H1 (cell line): ENCODE results near the gene REPS2. TPM values are rescaled to one million over a fixed set of nuclear protein-coding genes. Genes with fewer than 3 reads are reported as not detected.

ENCODE experiments used
- CTCF ChIA-PET: fragments of 300-600 bp; sonication (Branson Sonifier 250); formaldehyde crosslinking; loops from one replicate; lab custom pipeline; 2021; ENCODE audit not compliant: partially characterized antibody; lab: Charles Lee
- POLR2A ChIA-PET: fragments of 300-600 bp; sonication (Branson Sonifier 250); formaldehyde crosslinking; loops from one replicate; lab custom pipeline; 2021; ENCODE audit warnings: inconsistent platforms; ENCODE audit not compliant: partially characterized antibody; lab: Charles Lee
- DNase-seq, 2 experiments: peaks; one replicate each; pipeline versions ENCODE4 v3.0.0 to v3.0.0-alpha.2; 2010 to 2022; ENCODE audit warnings: low spot score in 2 of 2, low read depth in 1 of 2, mixed read lengths in 1 of 2
- FAIRE-seq: peaks from 2 replicates; lab custom pipeline; 2011; peaks lifted over from hg19 to GRCh38; lab: Jason Lieb, UNC
- H2AFZ ChIP-seq: 2 replicates; pipeline ENCODE4 v1.8.1; 2012; ENCODE audit warnings: low read length, inconsistent platforms
- H2AK5ac ChIP-seq: 2 replicates; pipeline ENCODE4 v1.6.1; 2013; ENCODE audit warnings: low read depth, low read length
- H2BK120ac ChIP-seq: replicated peaks from 2 replicates; pipeline ENCODE3; 2013; ENCODE audit warnings: low read depth, low read length, inconsistent platforms
- H2BK12ac ChIP-seq: 2 replicates; pipeline ENCODE4 v1.6.1; 2013; ENCODE audit warnings: low read depth, low read length
- H2BK15ac ChIP-seq: 2 replicates; pipeline ENCODE4 v1.6.1; 2013; ENCODE audit warnings: low read length
- H2BK20ac ChIP-seq: 2 replicates; pipeline ENCODE4 v1.6.1; 2013; ENCODE audit warnings: low read length
- H2BK5ac ChIP-seq: 2 replicates; pipeline ENCODE4 v1.6.1; 2013; ENCODE audit warnings: low read depth, low read length
- H3K14ac ChIP-seq: 2 replicates; pipeline ENCODE4 v1.6.1; 2013; ENCODE audit warnings: inconsistent platforms; ENCODE audit not compliant: insufficient read length
- H3K18ac ChIP-seq: 2 replicates; pipeline ENCODE4 v1.6.1; 2013; ENCODE audit warnings: low read length; ENCODE audit errors: extremely low read depth
- H3K23ac ChIP-seq: 2 replicates; pipeline ENCODE4 v1.6.1; 2013; ENCODE audit warnings: inconsistent platforms; ENCODE audit not compliant: insufficient read length
- H3K23me2 ChIP-seq: 2 replicates; pipeline ENCODE4 v1.6.1; 2013; ENCODE audit warnings: low read depth, low read length
- H3K27ac ChIP-seq: 2 replicates; pipeline ENCODE4 v1.6.1; 2011; ENCODE audit warnings: low read depth, low read length, inconsistent platforms
- H3K27me3 ChIP-seq, 4 experiments: replicated peaks in 1 of 4; 1 replicate in 1 of 4; 2 replicates in 3 of 4; pipeline versions ENCODE4 v1.6.1 to v1.8.1; 2011 to 2013; ENCODE audit warnings: low read length in 3 of 4, mild to moderate bottlenecking in 3 of 4, inconsistent platforms in 2 of 4, mixed read lengths in 2 of 4, moderate library complexity in 1 of 4; ENCODE audit not compliant: control insufficient read depth in 3 of 4, insufficient read depth in 3 of 4; ENCODE audit errors: extremely low read depth in 1 of 4
- H3K36me3 ChIP-seq, 4 experiments: 2 replicates each; pipeline versions ENCODE4 v1.6.1 to v1.8.1; 2011 to 2013; ENCODE audit warnings: mild to moderate bottlenecking in 4 of 4, low read length in 3 of 4, moderate library complexity in 2 of 4, control low read depth in 1 of 4, inconsistent platforms in 1 of 4; ENCODE audit not compliant: insufficient read depth in 4 of 4, control insufficient read depth in 2 of 4
- H3K4ac ChIP-seq: replicated peaks from 2 replicates; pipeline ENCODE3; 2013; ENCODE audit warnings: low read length, low read depth, mixed read lengths, inconsistent platforms; ENCODE audit not compliant: insufficient read length
- H3K4me1 ChIP-seq, 4 experiments: replicated peaks in 1 of 4; 1 replicate in 1 of 4; 2 replicates in 3 of 4; pipeline versions ENCODE4 v1.6.1 to v1.8.1; 2011 to 2013; ENCODE audit warnings: low read length in 3 of 4, inconsistent platforms in 2 of 4, mixed read lengths in 1 of 4; ENCODE audit not compliant: insufficient read depth in 4 of 4, control insufficient read depth in 3 of 4
- H3K4me2 ChIP-seq, 2 experiments: 2 replicates each; pipeline versions ENCODE4 v1.6.1 to v1.8.1; 2011 to 2013; ENCODE audit warnings: low read depth in 2 of 2, low read length in 2 of 2, control low read depth in 1 of 2, inconsistent platforms in 1 of 2, mild to moderate bottlenecking in 1 of 2; ENCODE audit not compliant: insufficient read depth in 1 of 2
- H3K4me3 ChIP-seq, 4 experiments: fragments of 200-600, 300-600 bp in 1 of 4; sonication (generic), shearing (Covaris generic), sonication (Bioruptor Twin) in 1 of 4; 2 replicates each; pipeline versions ENCODE4 v1.5.1 to v1.8.1; 2011 to 2016; ENCODE audit warnings: low read length in 4 of 4, low read depth in 3 of 4, control low read depth in 2 of 4, inconsistent platforms in 2 of 4, mild to moderate bottlenecking in 2 of 4, mixed read lengths in 1 of 4, moderate library complexity in 1 of 4; ENCODE audit not compliant: insufficient read depth in 2 of 4; ENCODE audit errors: extremely low read depth in 1 of 4
- H3K56ac ChIP-seq: replicated peaks from 2 replicates; pipeline ENCODE3; 2013; ENCODE audit warnings: low read depth, mild to moderate bottlenecking, mixed read lengths, low read length, inconsistent platforms; ENCODE audit not compliant: insufficient read length
- H3K79me1 ChIP-seq: 2 replicates; pipeline ENCODE4 v1.6.1; 2013; ENCODE audit warnings: low read depth, low read length, control low read depth
- H3K79me2 ChIP-seq, 2 experiments: 2 replicates each; pipeline versions ENCODE4 v1.6.1 to v1.8.1; 2012 to 2013; ENCODE audit warnings: low read length in 2 of 2, mild to moderate bottlenecking in 2 of 2, inconsistent platforms in 1 of 2; ENCODE audit not compliant: insufficient read depth in 2 of 2, control insufficient read depth in 1 of 2
- H3K9ac ChIP-seq, 4 experiments: replicated peaks in 1 of 4; 1 replicate in 1 of 4; 2 replicates in 3 of 4; pipeline versions ENCODE4 v1.6.1 to v1.8.1; 2011 to 2013; ENCODE audit warnings: low read depth in 3 of 4, low read length in 3 of 4, control low read depth in 2 of 4, mild to moderate bottlenecking in 2 of 4, moderate library complexity in 2 of 4, inconsistent platforms in 1 of 4; ENCODE audit errors: extremely low read depth in 1 of 4
- H3K9me3 ChIP-seq, 2 experiments: 2 replicates each; pipeline versions ENCODE4 v1.6.1 to v1.8.1; 2012 to 2013; ENCODE audit warnings: mild to moderate bottlenecking in 2 of 2, moderate library complexity in 2 of 2, control low read depth in 1 of 2, inconsistent platforms in 1 of 2, low read depth in 1 of 2, low read length in 1 of 2, mixed read lengths in 1 of 2; ENCODE audit not compliant: insufficient read depth in 2 of 2
- H4K20me1 ChIP-seq, 2 experiments: replicated peaks in 1 of 2; 2 replicates each; pipeline versions ENCODE3 to v1.8.1; 2011 to 2013; ENCODE audit warnings: inconsistent platforms in 2 of 2, low read length in 2 of 2, mild to moderate bottlenecking in 1 of 2; ENCODE audit not compliant: insufficient read depth in 2 of 2, control insufficient read depth in 1 of 2
- H4K5ac ChIP-seq: 2 replicates; pipeline ENCODE4 v1.6.1; 2013; ENCODE audit warnings: low read length, low read depth, mixed read lengths, inconsistent platforms; ENCODE audit not compliant: insufficient read length
- H4K8ac ChIP-seq: 2 replicates; pipeline ENCODE4 v1.8.0; 2013; ENCODE audit warnings: mild to moderate bottlenecking, moderate library complexity, low read length, inconsistent platforms; ENCODE audit not compliant: insufficient read depth; ENCODE audit errors: extremely low read depth
- H4K91ac ChIP-seq: replicated peaks from 2 replicates; pipeline ENCODE3; 2013; ENCODE audit warnings: low read length, mixed read lengths, inconsistent platforms; ENCODE audit not compliant: insufficient read length
- HDAC2 ChIP-seq, 2 experiments: fragments of 300-600 bp in 1 of 2; sonication (generic) in 1 of 2; IDR thresholded peaks; 2 replicates each; pipeline ENCODE4 v1.6.1; 2011 to 2012; ENCODE audit warnings: low read depth in 2 of 2, low read length in 2 of 2, mild to moderate bottlenecking in 2 of 2, moderate library complexity in 2 of 2, borderline replicate concordance in 1 of 2, inconsistent platforms in 1 of 2
- JUN ChIP-seq: IDR thresholded peaks from 2 replicates; pipeline ENCODE4 v1.6.1; 2011; ENCODE audit warnings: low read depth, mild to moderate bottlenecking, improper control_type of control experiment, low read length
- MAX ChIP-seq: IDR thresholded peaks from 2 replicates; pipeline ENCODE4 v1.6.1; 2012; ENCODE audit warnings: inconsistent platforms
- POLR2A ChIP-seq, 2 experiments: IDR thresholded peaks; 1 replicate in 1 of 2; 2 replicates in 1 of 2; pipeline ENCODE4 v1.6.1; 2011; ENCODE audit warnings: low read depth in 2 of 2, low read length in 2 of 2, mild to moderate bottlenecking in 2 of 2; ENCODE audit errors: control extremely low read depth in 1 of 2
- SIN3A ChIP-seq, 2 experiments: IDR thresholded peaks in 1 of 2; conservative IDR thresholded peaks in 1 of 2; 2 replicates each; pipeline ENCODE4 v1.6.1; 2011 to 2012; ENCODE audit warnings: low read length in 2 of 2, improper control_type of control experiment in 1 of 2, low read depth in 1 of 2, mild to moderate bottlenecking in 1 of 2
- SIRT6 ChIP-seq: IDR thresholded peaks from one replicate; pipeline ENCODE4 v1.7.1; 2012; ENCODE audit warnings: low read length, inconsistent platforms
- SUZ12 ChIP-seq: fragments of 200-600 bp; sonication (generic); IDR thresholded peaks from 2 replicates; pipeline ENCODE4 v1.6.1; 2012; ENCODE audit warnings: mild to moderate bottlenecking, inconsistent platforms, low read length, moderate library complexity, mixed read lengths
- USF2 ChIP-seq: IDR thresholded peaks from 2 replicates; pipeline ENCODE4 v1.6.1; 2011; ENCODE audit warnings: low read length, improper control_type of control experiment
- YY1 ChIP-seq: IDR thresholded peaks from 2 replicates; pipeline ENCODE4 v1.6.1; 2011; ENCODE audit warnings: low read depth, mild to moderate bottlenecking, low read length
- polyA plus RNA-seq, 7 experiments: library from polyadenylated mRNA; depleted of rRNA in 3 of 7; stranded (reverse) in 5 of 7; unstranded in 2 of 7; fragments of >200 nt in 5 of 7; fragments of 200-250 nt in 2 of 7; gene quantifications; 1 replicate in 5 of 7; 2 replicates in 1 of 7; 4 replicates in 1 of 7; pipeline versions ENCODE4 v1.2.1 to v1.2.3, GENCODE V29; 2011 to 2013; ENCODE audit warnings: missing spikeins in 2 of 7, mixed read lengths in 2 of 7
- total RNA-seq: library from RNA; stranded (reverse); fragmentation: NEBNext Ultra II Directional; extraction: Animal tissue kit (Norgen Biotek cat#: 25700); gene quantifications from 2 replicates; pipeline ENCODE4 v1.2.1, GENCODE V29; 2021

The REPS2 gene
- total and polyA plus RNA-seq, 2 of the 8 experiments (the other 6 are each of a cell fraction or from before 2014, with no cell fraction given): 0.79 to 4.3 TPM

DNA sequence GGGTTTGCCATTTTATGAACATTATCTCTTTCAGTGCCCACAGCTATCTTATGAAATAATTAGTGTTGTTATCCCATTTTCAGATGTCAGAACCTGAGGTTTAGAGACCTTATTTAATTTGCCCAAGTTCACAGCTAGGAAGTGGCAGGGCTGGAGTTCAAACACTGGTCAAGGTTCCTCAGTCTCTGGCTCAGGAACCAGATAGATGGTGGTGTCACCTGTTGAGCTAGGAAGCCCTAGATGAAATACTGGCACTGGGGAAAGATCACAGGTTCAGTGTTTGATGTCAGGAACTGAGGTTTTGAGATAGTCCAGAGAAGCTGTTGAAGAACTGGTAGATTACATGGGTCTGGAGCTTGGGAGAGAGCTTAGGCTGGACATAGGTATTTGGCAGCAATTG is 85.4 kb downstream of the REPS2 start:
- Histone ChIP-seq H3K4me2 (no peak overlapping the region), H3K9me3 (no peaks in the 10 kb centered on the region), H2BK120ac (no peak overlapping the region), H4K20me1 (no peaks in the 10 kb centered on the region), H2BK12ac (no peak overlapping the region), H4K8ac (no peak overlapping the region), H3K79me2 (no peaks in the 10 kb centered on the region), H3K79me1 (no peaks in the 10 kb centered on the region), H3K9ac (no peak overlapping the region), H2BK5ac (no peak overlapping the region), H4K91ac (no peak overlapping the region), H3K56ac (no peak overlapping the region), H2AFZ (no peak overlapping the region), H3K4me1 (no peaks in the 10 kb centered on the region), H2AK5ac (no peak overlapping the region), H3K27ac (no peak overlapping the region), H2BK20ac (no peak overlapping the region), H3K18ac (no peak overlapping the region), H3K4ac (no peak overlapping the region), H3K23ac (no peak overlapping the region), H3K4me3 (no peak overlapping the region), H3K23me2 (no peaks in the 10 kb centered on the region; the same call in 1 of the 2 replicates), H3K14ac (no peak overlapping the region), H3K27me3 (no peaks in the 10 kb centered on the region), H2BK15ac (no peak overlapping the region), H4K5ac (no peak overlapping the region), H3K36me3 (no peaks in the 10 kb centered on the region)
- no peak for FAIRE-seq
- no peak for DNase-seq
- ChIA-PET POLR2A (no interaction called here), CTCF (no interaction called here)
- TF ChIP-seq JUN: no peak
- TF ChIP-seq USF2: no peak
- TF ChIP-seq YY1: no peak
- TF ChIP-seq SIRT6: no peak
- TF ChIP-seq SIN3A (conservative IDR thresholded peaks at IDR 0.05 in 1 of 2, IDR thresholded peaks at IDR 0.05 in 1 of 2; ENCODE audit: low read depth in 1 of 2, low read length in 2 of 2): no peak
- TF ChIP-seq SUZ12: no peak
- TF ChIP-seq MAX: no peak
- TF ChIP-seq POLR2A (IDR thresholded peaks at IDR 0.05; ENCODE audit: control extremely low read depth in 1 of 2, low read depth in 2 of 2, low read length in 2 of 2): no peak
- no peak for TF ChIP-seq HDAC2 (IDR thresholded peaks at IDR 0.05; ENCODE audit: borderline replicate concordance in 1 of 2, low read depth in 2 of 2, low read length in 2 of 2)
